Hepatocyte (in vitro differentiated cells): ENCODE results near the gene CCT6B. TPM values are rescaled to one million over a fixed set of nuclear protein-coding genes. Genes with fewer than 3 reads are reported as not detected.

ENCODE experiments used
- DNase-seq: peaks from one replicate; pipeline ENCODE4 v3.0.0-alpha.2; 2016; ENCODE audit warnings: low spot score
- H2AFZ ChIP-seq: fragments of 200-600 bp; sonication (generic); 2 replicates; pipeline ENCODE4 v1.6.0; 2016; ENCODE audit warnings: antibody characterized with exemption, mild to moderate bottlenecking
- H3K27ac ChIP-seq: fragments of 200-600 bp; sonication (generic); 2 replicates; pipeline ENCODE4 v1.5.1; 2016; ENCODE audit warnings: mild to moderate bottlenecking
- H3K27me3 ChIP-seq: fragments of 200-600 bp; sonication (generic); 2 replicates; pipeline ENCODE4 v1.6.1; 2016
- H3K36me3 ChIP-seq: fragments of 200-600 bp; sonication (generic); replicated peaks from 2 replicates; pipeline ENCODE4 v1.5.1; 2016; ENCODE audit warnings: low read depth; ENCODE audit not compliant: insufficient read depth
- H3K4me1 ChIP-seq: fragments of 200-600 bp; sonication (generic); 2 replicates; pipeline ENCODE4 v1.5.1; 2016; ENCODE audit warnings: mild to moderate bottlenecking, moderate library complexity; ENCODE audit not compliant: insufficient read depth
- H3K4me2 ChIP-seq: fragments of 200-600 bp; sonication (generic); 2 replicates; pipeline ENCODE4 v1.6.0; 2016
- H3K4me3 ChIP-seq: fragments of 200-600 bp; sonication (generic); 2 replicates; pipeline ENCODE4 v1.5.1; 2016; ENCODE audit warnings: mild to moderate bottlenecking
- H3K79me2 ChIP-seq: fragments of 200-600 bp; sonication (generic); 2 replicates; pipeline ENCODE4 v1.6.0; 2017; ENCODE audit warnings: mild to moderate bottlenecking
- H3K9me2 ChIP-seq: fragments of 200-600 bp; sonication (generic); replicated peaks from 2 replicates; pipeline ENCODE4 v1.6.0; 2017; ENCODE audit warnings: mild to moderate bottlenecking; ENCODE audit not compliant: insufficient read depth
- H3K9me3 ChIP-seq: fragments of 200-600 bp; sonication (generic); 2 replicates; pipeline ENCODE4 v1.5.1; 2016; ENCODE audit warnings: low read depth, mild to moderate bottlenecking
- H4K20me1 ChIP-seq: fragments of 200-600 bp; sonication (generic); 2 replicates; pipeline ENCODE4 v1.6.0; 2016; ENCODE audit warnings: mild to moderate bottlenecking; ENCODE audit not compliant: insufficient read depth, poor library complexity, severe bottlenecking
- EZH2 ChIP-seq: fragments of 200-600 bp; sonication (generic); IDR thresholded peaks from 2 replicates; pipeline ENCODE4 v1.6.1; 2016; ENCODE audit warnings: antibody characterized with exemption, mild to moderate bottlenecking, borderline replicate concordance
- EZH2phosphoT487 ChIP-seq: fragments of 200-600 bp; sonication (generic); IDR thresholded peaks from one replicate; pipeline ENCODE4 v1.6.1; 2018; ENCODE audit warnings: antibody characterized with exemption, mild to moderate bottlenecking, low read depth, moderate library complexity; ENCODE audit not compliant: unreplicated experiment, severe bottlenecking
- WGBS: methylation state at CpG from one replicate; pipeline ENCODE4 v1.1.6; 2016; ENCODE audit warnings: low lambda C conversion rate; ENCODE audit errors: missing lambda C conversion rate; 5-methylcytosine and 5-hydroxymethylcytosine counted together
- polyA plus RNA-seq: library from polyadenylated mRNA; unstranded; fragments of >200 nt; fragmentation: Nextera tagmentation; extraction: Ambion mirVana; gene quantifications from 2 replicates; pipeline ENCODE4 v1.2.1, GENCODE V29; 2016
- total RNA-seq: library from RNA; depleted of rRNA; stranded (reverse); fragments of >200 nt; gene quantifications from 2 replicates; pipeline ENCODE4 v1.2.3, GENCODE V29; 2014
- TF ChIP-seq, protein P1 (sequence below): fragments of 200-600 bp; sonication (generic); IDR thresholded peaks from 2 replicates; pipeline ENCODE4 v1.5.1; 2016; ENCODE audit warnings: antibody characterized with exemption, mild to moderate bottlenecking; ENCODE audit not compliant: poor library complexity

Gene CCT6B
- total and polyA plus RNA-seq, 2 experiments from 2014 or later, result 1.7 to 2.6 TPM

GRCh38 chr17:34885076-34885475 is 76.2 kb downstream of the CCT6B start:
- WGBS, result 51% methylated on average over 2 of the region's 2 CpGs
- DNase-seq, result no peak
- H3K79me2 ChIP-seq, result no peaks in the 10 kb centered on the region
- no peak overlapping the region for H3K4me2 ChIP-seq
- H3K27me3 ChIP-seq, result peaks cover 36% of the 10 kb centered on the region
- H3K27ac ChIP-seq, result no peak overlapping the region
- TF ChIP-seq, protein P1, sequence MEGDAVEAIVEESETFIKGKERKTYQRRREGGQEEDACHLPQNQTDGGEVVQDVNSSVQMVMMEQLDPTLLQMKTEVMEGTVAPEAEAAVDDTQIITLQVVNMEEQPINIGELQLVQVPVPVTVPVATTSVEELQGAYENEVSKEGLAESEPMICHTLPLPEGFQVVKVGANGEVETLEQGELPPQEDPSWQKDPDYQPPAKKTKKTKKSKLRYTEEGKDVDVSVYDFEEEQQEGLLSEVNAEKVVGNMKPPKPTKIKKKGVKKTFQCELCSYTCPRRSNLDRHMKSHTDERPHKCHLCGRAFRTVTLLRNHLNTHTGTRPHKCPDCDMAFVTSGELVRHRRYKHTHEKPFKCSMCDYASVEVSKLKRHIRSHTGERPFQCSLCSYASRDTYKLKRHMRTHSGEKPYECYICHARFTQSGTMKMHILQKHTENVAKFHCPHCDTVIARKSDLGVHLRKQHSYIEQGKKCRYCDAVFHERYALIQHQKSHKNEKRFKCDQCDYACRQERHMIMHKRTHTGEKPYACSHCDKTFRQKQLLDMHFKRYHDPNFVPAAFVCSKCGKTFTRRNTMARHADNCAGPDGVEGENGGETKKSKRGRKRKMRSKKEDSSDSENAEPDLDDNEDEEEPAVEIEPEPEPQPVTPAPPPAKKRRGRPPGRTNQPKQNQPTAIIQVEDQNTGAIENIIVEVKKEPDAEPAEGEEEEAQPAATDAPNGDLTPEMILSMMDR, result no peak
- TF ChIP-seq EZH2phosphoT487 (no peak), EZH2 (no peak)
- H3K9me2 ChIP-seq, result no peaks in the 10 kb centered on the region
- H3K36me3 ChIP-seq, result no peaks in the 10 kb centered on the region
- H2AFZ ChIP-seq, result no peak overlapping the region
- no peaks in the 10 kb centered on the region for H3K9me3 ChIP-seq
- no peaks in the 10 kb centered on the region for H3K4me1 ChIP-seq
- H3K4me3 ChIP-seq, result no peak overlapping the region
- H4K20me1 ChIP-seq, result no peaks in the 10 kb centered on the region

- Histone ChIP-seq H3K9me3 (no peaks in the 10 kb centered on the region), H3K79me2 (no peaks in the 10 kb centered on the region), H3K9me2 (no peaks in the 10 kb centered on the region), H4K20me1 (no peaks in the 10 kb centered on the region), H3K27me3 (peaks cover 36% of the 10 kb centered on the region), H3K27ac (no peak overlapping the region), H2AFZ (no peak overlapping the region), H3K4me1 (no peaks in the 10 kb centered on the region), H3K36me3 (no peaks in the 10 kb centered on the region), H3K4me2 (no peak overlapping the region), H3K4me3 (no peak overlapping the region)
- TF ChIP-seq EZH2 (no peak), EZH2phosphoT487 (no peak)
- TF ChIP-seq, protein P1, result no peak
- WGBS, result 78% methylated on average over 9 of the region's 9 CpGs
- no peak for DNase-seq
These were observed 76.7 kb downstream of the CCT6B start for GRCh38 chr17:34884597-34884996.

DNA sequence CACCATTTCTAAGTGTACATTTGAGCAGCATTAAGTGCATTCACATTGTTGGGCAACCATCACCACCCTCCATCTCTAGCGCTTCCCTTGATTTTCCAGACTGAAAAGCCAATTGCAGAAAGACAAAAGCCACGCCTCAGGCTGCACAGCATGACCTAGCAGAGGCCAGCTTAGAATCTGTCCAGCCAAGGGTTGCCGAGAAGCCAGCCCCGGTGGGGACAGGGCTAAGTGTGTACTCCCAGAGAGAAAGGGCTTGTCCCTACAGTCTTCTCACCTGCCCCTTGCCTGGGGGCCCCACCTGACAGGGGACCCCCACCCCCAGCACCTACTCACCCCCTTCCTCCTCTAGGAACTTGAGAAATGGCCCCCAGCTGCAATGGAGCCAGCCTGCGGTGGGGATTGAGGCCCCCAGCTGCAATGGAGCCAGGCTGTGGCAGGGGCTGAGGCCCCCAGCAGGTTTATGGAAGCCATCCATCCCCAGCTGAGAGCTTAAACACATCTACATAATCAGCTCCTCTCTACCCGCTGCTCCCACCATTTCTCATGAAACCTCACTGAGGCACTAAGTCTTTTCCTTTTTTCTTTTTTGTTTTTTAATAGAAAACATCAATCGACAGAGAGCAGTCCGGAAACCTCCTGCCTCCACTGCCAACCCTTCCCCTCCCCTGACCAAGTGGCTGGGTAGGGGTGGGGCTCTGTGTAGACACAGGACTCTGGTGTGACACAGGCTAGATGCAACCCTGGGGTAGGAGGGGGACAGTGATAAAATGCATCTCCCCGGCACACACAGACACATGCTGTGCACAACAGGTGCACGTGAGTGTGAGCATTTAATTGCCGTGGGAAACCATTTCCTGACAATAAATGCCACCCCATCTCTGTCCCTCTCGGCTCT is 77.9 kb downstream of the CCT6B start:
- 41% methylated on average over 12 of the region's 12 CpGs for WGBS
- Histone ChIP-seq H3K4me2 (no peak overlapping the region), H3K9me2 (no peaks in the 10 kb centered on the region), H3K79me2 (no peaks in the 10 kb centered on the region), H2AFZ (no peak overlapping the region), H3K9me3 (no peaks in the 10 kb centered on the region), H3K4me3 (no peak overlapping the region), H3K4me1 (no peaks in the 10 kb centered on the region), H3K36me3 (no peaks in the 10 kb centered on the region), H3K27me3 (peaks cover 42% of the 10 kb centered on the region), H4K20me1 (no peaks in the 10 kb centered on the region), H3K27ac (no peak overlapping the region)
- no peak for TF ChIP-seq EZH2phosphoT487
- TF ChIP-seq, protein P1, result no peak
- no peak for TF ChIP-seq EZH2
- DNase-seq, result no peak
